Rectal smooth muscle tissue (tissue), 1 donor: Measurements from ENCODE around the gene PCCA.
"Not testable (repeated sequence)": the region's sequence is repeated elsewhere in the genome, so short reads cannot be mapped to it uniquely, and the experiment has no call there.

ENCODE experiments used
- H3K27ac ChIP-seq: one replicate; pipeline ENCODE4 v1.7.0; 2013; ENCODE audit warnings: low read depth, low read length, inconsistent platforms
- H3K27me3 ChIP-seq: one replicate; pipeline ENCODE4 v1.7.0; 2013; ENCODE audit warnings: low read length; ENCODE audit not compliant: control insufficient read depth, insufficient read depth
- H3K36me3 ChIP-seq: one replicate; pipeline ENCODE4 v1.7.0; 2013; ENCODE audit warnings: low read length; ENCODE audit not compliant: control insufficient read depth, insufficient read depth
- H3K4me1 ChIP-seq: one replicate; pipeline ENCODE4 v1.7.0; 2013; ENCODE audit warnings: low read length; ENCODE audit not compliant: control insufficient read depth, insufficient read depth
- H3K4me3 ChIP-seq: one replicate; pipeline ENCODE4 v1.7.0; 2013; ENCODE audit warnings: low read length
- H3K9ac ChIP-seq: one replicate; pipeline ENCODE4 v1.7.0; 2013; ENCODE audit warnings: low read length

The PCCA gene

GRCh38 chr13:100244431-100244830 lies 155.5 kb downstream of the PCCA start:
- no peak overlapping the region for H3K9ac ChIP-seq
- H3K36me3 ChIP-seq, result no peaks in the 10 kb centered on the region
- H3K27ac ChIP-seq, result no peak overlapping the region
- no peaks in the 10 kb centered on the region for H3K4me1 ChIP-seq
- H3K27me3 ChIP-seq, result no peaks in the 10 kb centered on the region
- H3K4me3 ChIP-seq, result no peak overlapping the region

GRCh38 chr13:100245104-100245503 lies 156.2 kb downstream of the PCCA start:
- no peaks in the 10 kb centered on the region for H3K36me3 ChIP-seq
- no peak overlapping the region for H3K9ac ChIP-seq
- no peak overlapping the region for H3K4me3 ChIP-seq
- H3K27me3 ChIP-seq, result no peaks in the 10 kb centered on the region
- H3K4me1 ChIP-seq, result no peaks in the 10 kb centered on the region
- no peak overlapping the region for H3K27ac ChIP-seq

- no peaks in the 10 kb centered on the region for H3K36me3 ChIP-seq
- no peaks in the 10 kb centered on the region for H3K4me1 ChIP-seq
Observed at GRCh38 chr13:100247937-100248336, 159.0 kb downstream of the PCCA start.

GRCh38 chr13:100254002-100254401 lies 165.1 kb downstream of the PCCA start:
- H3K4me1 ChIP-seq, result no peaks in the 10 kb centered on the region
- H3K4me3 ChIP-seq, result no peak overlapping the region
- H3K9ac ChIP-seq, result no peak overlapping the region
- no peak overlapping the region for H3K27ac ChIP-seq
- no peaks in the 10 kb centered on the region for H3K36me3 ChIP-seq
- H3K27me3 ChIP-seq, result no peaks in the 10 kb centered on the region

More at GRCh38 chr13:100247937-100248336, 159.0 kb downstream of the PCCA start:
- H3K27ac ChIP-seq, result no peak overlapping the region
- no peak overlapping the region for H3K9ac ChIP-seq
- H3K27me3 ChIP-seq, result no peaks in the 10 kb centered on the region
- no peak overlapping the region for H3K4me3 ChIP-seq

GRCh38 chr13:100262404-100262803 lies 173.5 kb downstream of the PCCA start:
- Histone ChIP-seq H3K4me1 (no peaks in the 10 kb centered on the region), H3K27me3 (no peaks in the 10 kb centered on the region), H3K27ac (no peak overlapping the region), H3K36me3 (no peaks in the 10 kb centered on the region), H3K9ac (no peak overlapping the region), H3K4me3 (no peak overlapping the region)

- H3K4me1 ChIP-seq, result no peaks in the 10 kb centered on the region
- H3K27me3 ChIP-seq, result no peaks in the 10 kb centered on the region
- H3K27ac ChIP-seq, result no peak overlapping the region
- no peak overlapping the region for H3K4me3 ChIP-seq
- no peak overlapping the region for H3K9ac ChIP-seq
- no peaks in the 10 kb centered on the region for H3K36me3 ChIP-seq
Observed at GRCh38 chr13:100266026-100266425, 177.1 kb downstream of the PCCA start.

- Histone ChIP-seq H3K27me3 (no peaks in the 10 kb centered on the region), H3K4me1 (no peaks in the 10 kb centered on the region), H3K36me3 (no peaks in the 10 kb centered on the region), H3K9ac (no peak overlapping the region), H3K4me3 (no peak overlapping the region), H3K27ac (no peak overlapping the region)
Observed at GRCh38 chr13:100269837-100270236, 180.9 kb downstream of the PCCA start.

GRCh38 chr13:100273138-100273537 lies 184.2 kb downstream of the PCCA start:
- H3K27me3 ChIP-seq, result no peaks in the 10 kb centered on the region
- no peaks in the 10 kb centered on the region for H3K36me3 ChIP-seq
- no peaks in the 10 kb centered on the region for H3K4me1 ChIP-seq
- no peak overlapping the region for H3K9ac ChIP-seq
- H3K27ac ChIP-seq, result no peak overlapping the region
- no peak overlapping the region for H3K4me3 ChIP-seq

GRCh38 chr13:100273552-100273951 lies 184.7 kb downstream of the PCCA start:
- no peak overlapping the region for H3K9ac ChIP-seq
- H3K36me3 ChIP-seq, result no peaks in the 10 kb centered on the region
- H3K4me3 ChIP-seq, result no peak overlapping the region
- no peaks in the 10 kb centered on the region for H3K27me3 ChIP-seq
- no peak overlapping the region for H3K27ac ChIP-seq
- H3K4me1 ChIP-seq, result no peaks in the 10 kb centered on the region

GRCh38 chr13:100274942-100275506 lies 186.1 kb downstream of the PCCA start:
- no peak overlapping the region for H3K9ac ChIP-seq
- no peaks in the 10 kb centered on the region for H3K27me3 ChIP-seq
- no peak overlapping the region for H3K27ac ChIP-seq
- H3K36me3 ChIP-seq, result no peaks in the 10 kb centered on the region
- H3K4me1 ChIP-seq, result no peaks in the 10 kb centered on the region
- no peak overlapping the region for H3K4me3 ChIP-seq

GRCh38 chr13:100275746-100276145 lies 186.9 kb downstream of the PCCA start:
- H3K9ac ChIP-seq, result no peak overlapping the region
- no peaks in the 10 kb centered on the region for H3K27me3 ChIP-seq
- no peaks in the 10 kb centered on the region for H3K4me1 ChIP-seq
- H3K27ac ChIP-seq, result no peak overlapping the region
- H3K36me3 ChIP-seq, result no peaks in the 10 kb centered on the region
- H3K4me3 ChIP-seq, result no peak overlapping the region

- Histone ChIP-seq H3K4me1 (no peaks in the 10 kb centered on the region), H3K27ac (no peak overlapping the region), H3K36me3 (no peaks in the 10 kb centered on the region), H3K4me3 (no peak overlapping the region), H3K27me3 (no peaks in the 10 kb centered on the region), H3K9ac (no peak overlapping the region)
Observed at GRCh38 chr13:100280681-100281080, 191.8 kb downstream of the PCCA start.

- H3K27ac ChIP-seq, H3K9ac ChIP-seq, H3K27me3 ChIP-seq: not testable (repeated sequence)
Observed at GRCh38 chr13:100282306-100282705, 193.4 kb downstream of the PCCA start.

More at GRCh38 chr13:100282306-100282705, 193.4 kb downstream of the PCCA start:
- not testable (repeated sequence) for H3K4me3 ChIP-seq, H3K36me3 ChIP-seq, H3K4me1 ChIP-seq
